Stimulated activated CD4-positive, alpha-beta T cell treated with anti-CD3 and anti-CD28 coated beads, TNF-alpha, amount 100 ng/mL, for 24 hours (primary cell): ENCODE data around the gene MITD1.
"Not testable (repeated sequence)": the region's sequence is repeated elsewhere in the genome, so short reads cannot be mapped to it uniquely, and the experiment has no call there.

Experiments
- DNase-seq, 3 experiments: peaks; one replicate each; pipeline ENCODE4 v3.0.0-alpha.2; 2020; ENCODE audit warnings: low read depth in 3 of 3

MITD1 gene

GRCh38 chr2:99154643-99155536, 26.0 kb downstream of the MITD1 start, which contains the start of the genes LIPT1 and TSGA10:
TSS of gene LIPT1 (plus strand) at chr2:99154967. CDS start at chr2:99161958, 6,991 bp downstream.
TSS of gene TSGA10 (minus strand) at chr2:99154942. CDS start at chr2:99109439, 45,503 bp downstream.
- DNase-seq = peak; percentile 86 to 93 (median 88)

- DNase-seq = no peak
These were observed 26.8 kb downstream of the MITD1 start for GRCh38 chr2:99153921-99154604.

GRCh38 chr2:99152199-99152895, 28.5 kb downstream of the MITD1 start:
- DNase-seq = no peak

GRCh38 chr2:99150706-99151105, 30.2 kb downstream of the MITD1 start:
- no peak for DNase-seq

GRCh38 chr2:99141110-99142108, 39.4 kb downstream of the MITD1 start, which contains the start of gene C2orf15:
TSS of gene C2orf15 (plus strand) at chr2:99141707. CDS start at chr2:99150559, 8,852 bp downstream.
- peak; percentile 91 to 97 (median 92) for DNase-seq

- no peak for DNase-seq
These were observed 40.1 kb downstream of the MITD1 start for GRCh38 chr2:99140860-99141109.

- DNase-seq = no peak
These were observed 40.6 kb downstream of the MITD1 start for GRCh38 chr2:99140056-99140859.

- no peak for DNase-seq
These were observed 41.9 kb downstream of the MITD1 start for GRCh38 chr2:99139003-99139402.

GRCh38 chr2:99135044-99135556, 45.8 kb downstream of the MITD1 start:
- not testable (repeated sequence) for DNase-seq

- DNase-seq = no peak
These were observed 52.9 kb downstream of the MITD1 start for GRCh38 chr2:99127981-99128380.
